ENCODE data around the gene TMC4. TPM values are rescaled to one million over a fixed set of nuclear protein-coding genes. Genes with fewer than 3 reads are reported as not detected.

TMC4 gene
- total RNA-seq = 3.9 TPM in 1 of 2 replicates, not detected in the other

GRCh38 chr19:54172471-54173358 lies at the start of gene TMC4:
Gene TMC4 (minus strand): TSS chr19:54173160. CDS start chr19:54173117, 43 bp downstream.

GRCh38 chr19:54191011-54191810 lies 18.3 kb upstream of the TMC4 start, which contains the start of gene TSEN34:
Gene TSEN34 (plus strand): TSS chr19:54191308. CDS start chr19:54191365, 57 bp downstream.

GRCh38 chr19:54189145-54189734 lies 16.3 kb upstream of the TMC4 start, which contains the start of gene MBOAT7:
Gene MBOAT7 (minus strand): TSS chr19:54189580. CDS start chr19:54188508, 1,072 bp downstream.

GRCh38 chr19:54159352-54160181 lies 13.4 kb downstream of the TMC4 start, which contains the start of gene LENG1:
Gene LENG1 (minus strand): TSS chr19:54159721. CDS start chr19:54159695, 26 bp downstream.

GRCh38 chr19:54137699-54138488 lies 35.1 kb downstream of the TMC4 start, which contains the start of gene CNOT3:
Gene CNOT3 (plus strand): TSS chr19:54137762. CDS start chr19:54142979, 5,217 bp downstream.

GRCh38 chr19:54115109-54116063 lies 57.6 kb downstream of the TMC4 start, which contains the start of the genes PRPF31 and TFPT:
Gene PRPF31 (plus strand): TSS chr19:54115754. CDS start chr19:54118279, 2,525 bp downstream.
Gene TFPT (minus strand): TSS chr19:54115657. CDS start chr19:54115269, 388 bp downstream.

Other genes with a start within 250 kb of the TMC4 start
- 0.52 and 0.56 TPM in 2 replicates for gene CACNG8, start 210.2 kb downstream of the TMC4 start, total RNA-seq
- 3.6 and 6.7 TPM in 2 replicates for gene CACNG6, start 181.5 kb downstream of the TMC4 start, total RNA-seq
- not detected in 2 replicates for gene VSTM1, start 109.3 kb downstream of the TMC4 start, total RNA-seq
- not detected in 2 replicates for gene TARM1, start 91.8 kb downstream of the TMC4 start, total RNA-seq
- 1.0 TPM in 1 of 2 replicates, not detected in the other for gene OSCAR, start 72.4 kb downstream of the TMC4 start, total RNA-seq
- 47.6 and 138 TPM in 2 replicates for gene NDUFA3, start 70.3 kb downstream of the TMC4 start, total RNA-seq
- gene TFPT, start 57.5 kb downstream of the TMC4 start, total RNA-seq = 21.6 and 33.9 TPM in 2 replicates
- 72.5 and 75.6 TPM in 2 replicates for gene PRPF31, start 57.4 kb downstream of the TMC4 start, total RNA-seq
- gene CNOT3, start 35.4 kb downstream of the TMC4 start, total RNA-seq = 15.9 and 29.4 TPM in 2 replicates
- 7.8 and 8.5 TPM in 2 replicates for gene LENG1, start 13.4 kb downstream of the TMC4 start, total RNA-seq
- gene MBOAT7, start 16.4 kb upstream of the TMC4 start, total RNA-seq = 139 and 146 TPM in 2 replicates
- 112 and 138 TPM in 2 replicates for gene TSEN34, start 18.1 kb upstream of the TMC4 start, total RNA-seq
- 2,860 and 3,258 TPM in 2 replicates for gene RPS9, start 27.7 kb upstream of the TMC4 start, total RNA-seq
- not detected in 2 replicates for gene LILRB3, start 49.8 kb upstream of the TMC4 start, total RNA-seq
- not detected in 2 replicates for gene LILRA6, start 69.6 kb upstream of the TMC4 start, total RNA-seq
- not detected in 2 replicates for gene LILRB5, start 84.1 kb upstream of the TMC4 start, total RNA-seq
- gene LILRB2, start 108.0 kb upstream of the TMC4 start, total RNA-seq = not detected in 2 replicates
- gene LILRA5, start 140.0 kb upstream of the TMC4 start, total RNA-seq = not detected in 2 replicates
- gene LILRA4, start 166.0 kb upstream of the TMC4 start, total RNA-seq = not detected in 2 replicates
- 0.08 TPM in 1 of 2 replicates, not detected in the other for gene LAIR1, start 191.8 kb upstream of the TMC4 start, total RNA-seq
- not detected in 2 replicates for gene TTYH1, start 242.3 kb upstream of the TMC4 start, total RNA-seq

Data from epithelial cell of alveolus of lung (primary cell).